Measurements from ENCODE around the gene WASHC2A.
"Not testable (repeated sequence)": the region's sequence is repeated elsewhere in the genome, so short reads cannot be mapped to it uniquely, and the experiment has no call there.

WASHC2A gene

GRCh38 chr10:50051995-50052660 lies 15.6 kb upstream of the WASHC2A start:
- not testable (repeated sequence) for DNase-seq; H3K4me3 Mint-ChIP-seq; H3K36me3 Mint-ChIP-seq (ENCODE audit: low read depth); H3K9me3 Mint-ChIP-seq; H3K27me3 Mint-ChIP-seq; H3K4me1 Mint-ChIP-seq (ENCODE audit: low read depth)
- H3K27ac Mint-ChIP-seq = peak overlapping the region; percentile 47

DNA sequence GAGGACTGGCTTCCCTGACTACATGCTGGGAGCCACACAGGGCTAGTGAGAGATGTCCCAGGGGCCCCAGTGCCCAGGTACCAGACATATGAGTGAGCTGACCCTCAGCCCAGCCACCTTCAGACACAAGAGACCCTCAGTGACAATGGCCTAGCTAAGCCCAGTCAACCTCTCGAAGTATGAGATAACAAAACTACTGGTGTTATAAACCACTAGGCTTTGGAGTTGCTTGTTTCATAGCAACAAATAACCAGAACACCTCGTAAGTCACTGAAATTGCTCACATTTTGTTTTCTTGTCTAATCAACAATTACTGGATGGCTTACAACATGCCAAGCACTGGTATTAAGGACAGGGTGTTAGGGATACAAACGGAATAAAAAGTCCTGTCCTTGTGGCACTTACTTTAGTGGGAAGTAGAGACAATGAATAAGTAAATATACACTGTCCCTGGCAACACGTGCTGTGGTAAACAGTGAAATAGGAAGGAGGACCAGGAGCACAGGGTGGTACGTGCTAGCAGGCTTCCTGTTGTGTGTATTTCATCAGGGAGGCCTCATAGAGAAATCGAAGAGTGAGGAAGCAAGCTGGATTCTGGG lies 14.9 kb upstream of the WASHC2A start:
- H3K4me1 Mint-ChIP-seq (ENCODE audit: low read depth); H3K27me3 Mint-ChIP-seq; H3K9me3 Mint-ChIP-seq; H3K27ac Mint-ChIP-seq; H3K36me3 Mint-ChIP-seq (ENCODE audit: low read depth); DNase-seq; H3K4me3 Mint-ChIP-seq: not testable (repeated sequence)

DNA sequence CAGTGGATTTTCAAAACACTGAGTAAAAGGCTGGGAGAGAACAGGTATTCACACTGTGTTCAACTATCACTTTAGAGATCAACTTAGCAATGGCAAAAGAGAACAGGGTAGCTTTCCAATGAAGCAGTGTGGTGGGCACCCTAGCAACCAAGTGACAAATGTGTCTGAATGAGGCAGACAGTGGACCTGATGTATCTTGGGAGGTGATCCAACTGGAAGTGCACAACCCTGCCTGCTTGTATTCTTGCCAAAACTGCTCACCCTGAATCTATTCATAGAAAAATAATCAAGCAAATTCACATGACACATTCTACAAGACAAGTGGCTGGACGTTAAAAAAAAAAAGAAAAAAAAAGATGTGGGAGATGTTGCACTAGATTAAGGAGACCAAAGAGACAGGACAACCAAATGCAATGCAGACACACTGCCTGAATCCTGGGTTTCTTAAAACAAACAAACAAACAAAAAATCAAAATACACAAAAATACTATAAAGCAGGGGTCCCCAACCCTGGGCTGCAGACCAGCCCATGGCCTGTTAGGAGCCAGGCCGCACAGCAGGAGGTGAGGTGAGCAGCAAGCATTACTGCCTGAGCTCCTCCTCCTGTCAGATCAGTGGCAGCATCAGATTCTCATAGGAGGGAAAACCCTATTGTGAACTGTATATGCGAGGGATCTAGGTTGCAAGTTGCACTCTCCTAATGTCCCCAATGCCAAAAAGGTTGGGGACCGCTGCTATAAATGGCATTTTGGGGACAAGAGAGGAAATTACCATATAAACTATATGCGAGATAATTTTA lies 12.1 kb upstream of the WASHC2A start:
- H3K4me3 Mint-ChIP-seq; H3K27ac Mint-ChIP-seq; DNase-seq; H3K27me3 Mint-ChIP-seq; H3K9me3 Mint-ChIP-seq; H3K36me3 Mint-ChIP-seq (ENCODE audit: low read depth); H3K4me1 Mint-ChIP-seq (ENCODE audit: low read depth): not testable (repeated sequence)

DNA sequence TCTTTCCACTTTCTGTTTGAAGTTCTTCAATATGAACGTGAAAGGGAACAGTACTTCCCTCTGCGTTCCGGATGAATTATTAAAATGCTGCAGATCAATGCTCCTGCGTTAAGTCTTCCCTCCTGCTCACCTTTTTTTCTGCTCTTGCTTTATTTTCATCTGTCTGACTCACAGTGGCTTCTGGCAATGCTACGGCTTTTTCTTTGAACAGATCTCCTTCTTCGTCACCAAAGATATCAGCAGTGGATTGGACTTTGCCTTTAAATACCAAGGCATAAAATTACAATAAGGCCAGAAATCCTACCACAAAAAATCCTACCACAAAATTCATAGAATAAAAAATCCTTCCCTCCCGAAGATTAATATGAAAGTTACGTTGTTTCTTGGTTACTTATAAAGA lies 11.1 kb upstream of the WASHC2A start:
- not testable (repeated sequence) for H3K27ac Mint-ChIP-seq; H3K27me3 Mint-ChIP-seq; H3K9me3 Mint-ChIP-seq; H3K4me3 Mint-ChIP-seq; H3K36me3 Mint-ChIP-seq (ENCODE audit: low read depth); DNase-seq; H3K4me1 Mint-ChIP-seq (ENCODE audit: low read depth)

DNA sequence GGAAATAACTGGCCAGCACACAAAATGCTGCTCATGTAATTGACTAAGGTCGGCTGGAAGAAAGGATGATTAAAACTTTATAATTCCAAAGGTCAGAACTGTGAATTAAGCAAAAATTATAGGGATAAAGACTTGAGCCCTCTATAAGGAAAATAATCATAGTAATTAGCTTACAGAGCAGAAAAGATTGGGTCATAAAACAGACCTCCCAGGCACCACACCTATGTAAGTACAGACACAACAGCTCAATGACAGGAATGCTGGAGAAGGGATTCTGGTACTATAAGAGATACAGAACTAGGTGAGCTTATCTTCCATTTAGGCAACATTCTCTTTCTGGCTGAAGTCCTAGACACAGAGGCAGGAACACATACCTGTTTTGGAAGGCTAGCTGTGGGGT lies 9.0 kb upstream of the WASHC2A start:
- H3K4me1 Mint-ChIP-seq (ENCODE audit: low read depth) = not testable (repeated sequence)

GRCh38 chr10:50059946-50060345 lies 7.8 kb upstream of the WASHC2A start:
- H3K27me3 Mint-ChIP-seq; H3K4me3 Mint-ChIP-seq; H3K4me1 Mint-ChIP-seq (ENCODE audit: low read depth); H3K9me3 Mint-ChIP-seq; H3K36me3 Mint-ChIP-seq (ENCODE audit: low read depth); DNase-seq; H3K27ac Mint-ChIP-seq: not testable (repeated sequence)

More for the DNA sequence above, 9.0 kb upstream of the WASHC2A start:
- H3K4me3 Mint-ChIP-seq; H3K9me3 Mint-ChIP-seq; DNase-seq; H3K27me3 Mint-ChIP-seq; H3K27ac Mint-ChIP-seq; H3K36me3 Mint-ChIP-seq (ENCODE audit: low read depth): not testable (repeated sequence)

- not testable (repeated sequence) for H3K27me3 Mint-ChIP-seq; H3K9me3 Mint-ChIP-seq; H3K27ac Mint-ChIP-seq; H3K4me1 Mint-ChIP-seq (ENCODE audit: low read depth); H3K36me3 Mint-ChIP-seq (ENCODE audit: low read depth); DNase-seq; H3K4me3 Mint-ChIP-seq
Observed at GRCh38 chr10:50061548-50061947, 6.2 kb upstream of the WASHC2A start.

DNA sequence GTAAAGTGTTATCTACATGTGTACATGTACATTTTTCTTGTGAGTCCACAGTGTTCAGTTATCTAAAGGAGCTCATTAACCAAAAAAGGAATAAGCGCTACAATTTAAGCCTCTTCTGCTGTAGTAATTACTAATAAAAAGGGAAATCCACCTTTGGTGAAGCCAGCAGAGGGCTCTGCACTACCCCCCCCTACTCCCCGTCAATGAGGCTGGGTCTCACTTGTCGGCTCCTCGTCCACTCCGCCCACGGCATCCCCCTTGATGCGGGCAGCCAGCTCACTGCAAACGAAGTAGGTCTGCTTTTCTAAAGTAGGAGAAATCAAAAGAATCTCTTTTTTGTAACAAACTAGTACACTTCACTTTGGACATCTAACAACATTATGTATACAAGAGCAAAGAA lies 4.7 kb upstream of the WASHC2A start:
- Mint-ChIP-seq H3K36me3 (ENCODE audit: low read depth) (no peaks in the 10 kb centered on the region), H3K4me1 (ENCODE audit: low read depth) (peaks cover 3% of the 10 kb centered on the region), H3K27ac (no peak overlapping the region), H3K27me3 (no peaks in the 10 kb centered on the region), H3K9me3 (no peaks in the 10 kb centered on the region), H3K4me3 (no peak overlapping the region)
- DNase-seq = no peak

GRCh38 chr10:50068352-50068659 lies 552 bp downstream of the WASHC2A start:
- not testable (repeated sequence) for H3K4me1 Mint-ChIP-seq (ENCODE audit: low read depth); H3K9me3 Mint-ChIP-seq; H3K27ac Mint-ChIP-seq; H3K27me3 Mint-ChIP-seq; H3K36me3 Mint-ChIP-seq (ENCODE audit: low read depth)
- peak; percentile 42 for DNase-seq
- H3K4me3 Mint-ChIP-seq = peak overlapping the region; percentile 77

- DNase-seq; H3K4me3 Mint-ChIP-seq; H3K9me3 Mint-ChIP-seq; H3K4me1 Mint-ChIP-seq (ENCODE audit: low read depth); H3K27ac Mint-ChIP-seq; H3K27me3 Mint-ChIP-seq: not testable (repeated sequence)
- H3K36me3 Mint-ChIP-seq (ENCODE audit: low read depth) = peaks cover 15% of the 10 kb centered on the region
Observed at GRCh38 chr10:50075139-50075538, 7.4 kb downstream of the WASHC2A start.

DNA sequence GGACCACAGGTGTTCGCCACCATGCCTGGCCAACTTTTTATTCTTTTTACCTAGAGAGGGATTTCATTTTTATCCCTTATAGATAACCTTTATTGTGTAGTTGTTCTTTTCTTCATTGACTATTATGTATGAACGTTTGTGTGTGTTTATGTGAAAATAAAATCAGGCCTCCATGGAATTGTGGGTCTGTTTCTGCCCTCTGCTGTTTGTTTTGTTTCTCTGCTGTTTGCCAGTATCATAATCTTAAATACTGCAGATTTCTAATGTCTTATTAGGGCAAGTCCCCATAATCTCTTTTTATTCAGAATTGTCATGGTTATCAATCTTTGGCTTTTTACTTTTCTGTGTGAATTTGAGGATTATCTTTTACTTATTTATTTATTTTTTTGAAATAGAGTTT lies 7.8 kb downstream of the WASHC2A start:
- not testable (repeated sequence) for H3K27me3 Mint-ChIP-seq; H3K4me3 Mint-ChIP-seq; H3K27ac Mint-ChIP-seq; DNase-seq; H3K4me1 Mint-ChIP-seq (ENCODE audit: low read depth); H3K9me3 Mint-ChIP-seq
- H3K36me3 Mint-ChIP-seq (ENCODE audit: low read depth) = peaks cover 12% of the 10 kb centered on the region

- H3K27ac Mint-ChIP-seq, H3K9me3 Mint-ChIP-seq, H3K27me3 Mint-ChIP-seq: not testable (repeated sequence)
Observed at GRCh38 chr10:50091304-50091703, 23.6 kb downstream of the WASHC2A start.

DNA sequence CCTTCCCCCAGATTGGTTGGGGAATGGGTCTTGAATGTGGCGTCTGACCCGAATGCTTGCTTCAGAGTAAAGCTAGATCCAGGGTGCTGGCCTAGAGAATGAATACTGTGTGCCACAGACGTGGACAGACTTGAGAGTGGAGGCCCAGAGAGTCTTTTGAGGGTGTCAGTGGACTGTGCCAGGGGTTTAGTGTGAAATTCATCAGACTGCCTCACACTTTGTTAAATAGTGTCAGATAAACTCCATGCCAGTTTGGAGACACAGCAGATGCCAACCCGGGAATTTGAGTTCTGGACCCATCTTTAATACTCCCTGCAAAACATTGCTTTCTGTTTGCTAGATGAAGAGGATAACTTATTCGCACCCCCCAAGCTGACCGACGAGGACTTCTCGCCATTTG lies 25.2 kb downstream of the WASHC2A start:
- not testable (repeated sequence) for H3K4me1 Mint-ChIP-seq (ENCODE audit: low read depth); H3K9me3 Mint-ChIP-seq; H3K4me3 Mint-ChIP-seq; H3K27me3 Mint-ChIP-seq; DNase-seq; H3K27ac Mint-ChIP-seq
- peaks cover 18% of the 10 kb centered on the region for H3K36me3 Mint-ChIP-seq (ENCODE audit: low read depth)

More at GRCh38 chr10:50091304-50091703, 23.6 kb downstream of the WASHC2A start:
- H3K4me1 Mint-ChIP-seq (ENCODE audit: low read depth); H3K4me3 Mint-ChIP-seq; DNase-seq: not testable (repeated sequence)
- peaks cover 16% of the 10 kb centered on the region for H3K36me3 Mint-ChIP-seq (ENCODE audit: low read depth)

DNA sequence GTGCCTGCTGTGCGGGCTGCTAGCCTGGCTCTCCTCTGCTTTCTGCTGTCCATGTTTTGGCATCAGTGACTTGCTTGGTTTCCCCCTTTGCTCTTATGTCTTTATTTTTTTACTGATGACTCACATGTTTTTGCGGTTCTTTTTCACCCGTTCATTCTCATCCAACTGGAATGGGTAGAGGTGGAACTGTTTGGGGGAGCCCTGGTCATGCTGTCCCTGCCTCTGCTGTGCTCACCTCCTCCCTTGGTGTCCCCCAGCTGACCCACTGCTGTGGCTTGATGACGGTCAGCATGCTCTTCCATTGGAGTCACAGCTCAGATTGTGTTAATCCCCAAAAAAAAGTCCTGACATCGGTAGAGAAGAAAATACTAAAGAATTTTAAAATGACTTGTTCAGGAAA lies 26.9 kb downstream of the WASHC2A start:
- not testable (repeated sequence) for H3K4me3 Mint-ChIP-seq; H3K4me1 Mint-ChIP-seq (ENCODE audit: low read depth); DNase-seq; H3K27me3 Mint-ChIP-seq; H3K9me3 Mint-ChIP-seq; H3K27ac Mint-ChIP-seq
- peaks cover 24% of the 10 kb centered on the region for H3K36me3 Mint-ChIP-seq (ENCODE audit: low read depth)

- peaks cover 27% of the 10 kb centered on the region for H3K36me3 Mint-ChIP-seq (ENCODE audit: low read depth)
- not testable (repeated sequence) for H3K27ac Mint-ChIP-seq; H3K4me3 Mint-ChIP-seq; H3K9me3 Mint-ChIP-seq; H3K4me1 Mint-ChIP-seq (ENCODE audit: low read depth); H3K27me3 Mint-ChIP-seq; DNase-seq
Observed at GRCh38 chr10:50095402-50095801, 27.6 kb downstream of the WASHC2A start.

Data from activated T-cell treated with anti-CD3 and anti-CD28 coated beads, Interleukin-2, amount 50 U/mL, for 24 hours (primary cell).